ENCODE measurements around the gene TMC3.
A peak's percentile ranks its signal among the peaks of the same experiment; 100 is the strongest.

DNA sequence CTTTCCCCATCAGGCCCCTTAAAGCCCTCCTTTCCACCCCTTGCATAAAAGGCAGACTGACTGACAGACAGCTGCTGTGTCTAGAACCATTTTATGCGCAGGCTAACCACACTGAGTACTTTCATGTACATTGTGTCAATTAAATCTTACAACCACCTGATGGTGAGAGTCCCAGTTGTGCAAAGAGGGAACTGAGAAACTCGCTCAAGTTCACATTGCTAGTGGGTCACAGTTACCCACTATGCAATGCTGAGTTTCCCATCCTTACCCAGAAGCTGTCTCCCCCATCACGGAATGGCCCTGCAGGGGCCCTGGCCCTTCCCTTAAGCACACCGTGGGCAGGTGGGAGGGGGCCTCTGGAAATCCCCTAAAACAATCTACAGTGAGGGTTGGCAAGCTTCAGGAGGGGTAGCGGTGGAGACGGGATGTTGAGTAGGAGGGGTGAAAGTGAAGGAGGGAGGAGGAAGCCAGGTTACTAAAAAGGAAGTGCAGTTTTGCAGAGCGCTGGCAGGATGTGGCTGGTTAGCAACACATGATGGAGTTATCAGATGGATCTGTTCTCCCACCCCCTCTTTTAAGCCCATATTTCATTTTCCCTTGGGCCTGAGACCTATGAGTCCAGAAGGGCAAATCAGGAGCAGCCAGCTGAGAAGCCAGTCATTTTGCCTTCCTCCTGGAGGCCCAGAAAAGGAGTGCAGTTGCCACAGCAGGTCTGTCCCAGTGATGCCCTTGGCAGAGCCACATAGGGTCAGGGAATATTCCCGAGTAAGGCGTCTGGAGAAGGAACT, 80.1 kb downstream of the TMC3 start:
- TF ChIP-seq GATA2 (IDR thresholded peaks at IDR 0.05; ENCODE audit: low read depth, low read length): peak; percentile 54
- no peak for TF ChIP-seq GATA3 (IDR thresholded peaks at IDR 0.05; ENCODE audit: low read depth, low read length)

Measured in SH-SY5Y (cell line).